Upper lobe of left lung (tissue), 6 donors: ENCODE measurements around the gene CPLX1. TPM values are rescaled to one million over a fixed set of nuclear protein-coding genes. Genes with fewer than 3 reads are reported as not detected.

Experiments used
- ATAC-seq, 2 donors: fragments of 200-7000 bp; cut with Tn5 transposase; one replicate each; pipeline ENCODE4 v1.9.1; 2022; ENCODE audit warnings: mild to moderate bottlenecking in 2 of 2, moderate library complexity in 2 of 2; ENCODE audit not compliant: low FRiP score in 2 of 2
- DNase-seq, 2 donors: peaks; one replicate each; pipeline ENCODE4 v3.0.0-alpha.2; 2019 to 2020
- H3K27ac ChIP-seq, 4 donors: fragments of 200-600 bp; sonication (generic); one replicate each; pipeline ENCODE4 v1.5.1; 2016 to 2019
- H3K27me3 ChIP-seq, 4 donors: fragments of 200-600 bp; sonication (generic); one replicate each; pipeline ENCODE4 v1.5.1; 2017 to 2019
- H3K36me3 ChIP-seq, 4 donors: fragments of 200-600 bp; sonication (generic); one replicate each; pipeline ENCODE4 v1.5.1; 2016 to 2019
- H3K4me1 ChIP-seq, 4 donors: fragments of 200-600 bp; sonication (generic); one replicate each; pipeline ENCODE4 v1.5.1; 2018 to 2019
- H3K4me3 ChIP-seq, 4 donors: fragments of 200-600 bp; sonication (generic); one replicate each; pipeline ENCODE4 v1.5.1; 2017 to 2019; ENCODE audit warnings: mild to moderate bottlenecking in 2 of 4, moderate library complexity in 1 of 4
- H3K9me3 ChIP-seq, 4 donors: fragments of 200-600 bp; sonication (generic); one replicate each; pipeline ENCODE4 v1.5.1; 2018 to 2019
- EP300 ChIP-seq, 4 donors: sonication (generic); formaldehyde crosslinking; IDR thresholded peaks; one replicate each; pipeline ENCODE4 v1.5.1; 2017; ENCODE audit warnings: antibody characterized with exemption in 4 of 4, control low read depth in 2 of 4
- POLR2A ChIP-seq, 4 donors: fragments of 450-650 bp; IDR thresholded peaks; one replicate each; pipeline ENCODE4 v1.5.1; 2016 to 2017; ENCODE audit warnings: antibody characterized with exemption in 4 of 4, mild to moderate bottlenecking in 2 of 4
- POLR2AphosphoS5 ChIP-seq, 2 donors: sonication (generic); formaldehyde crosslinking; IDR thresholded peaks; one replicate each; pipeline ENCODE4 v1.5.1; 2017; ENCODE audit warnings: antibody characterized with exemption in 2 of 2
- WGBS, 2 donors: methylation state at CpG; one replicate each; pipeline ENCODE4 v1.1.5; 2017 to 2018; 5-methylcytosine and 5-hydroxymethylcytosine counted together
- total RNA-seq, 6 donors: library from RNA; depleted of rRNA in 4 of 6; stranded (reverse); fragments of >200 nt in 4 of 6; gene quantifications; one replicate each; pipeline versions ENCODE4 v1.1.0 to v1.2.1, GENCODE V29; 2016 to 2021
- TF ChIP-seq, protein P1 (sequence below), 6 experiments: fragments of 450-650 bp in 4 of 6; fragments of 200-600 bp in 2 of 6; sonication (generic) in 2 of 6; IDR thresholded peaks; one replicate each; pipeline ENCODE4 v1.5.1; 2016 to 2019; ENCODE audit warnings: antibody characterized with exemption in 6 of 6
- donor health status: DM: no; HTN: no; CAD: no; lungs with moderate emphysema.
- donor health status: DM: no; HTN: yes; CAD: no; lungs with severe emphysema.

Gene CPLX1
- total RNA-seq, 6 donors from 2014 or later: 0.61 to 4.2 (median 1.8) TPM

DNA sequence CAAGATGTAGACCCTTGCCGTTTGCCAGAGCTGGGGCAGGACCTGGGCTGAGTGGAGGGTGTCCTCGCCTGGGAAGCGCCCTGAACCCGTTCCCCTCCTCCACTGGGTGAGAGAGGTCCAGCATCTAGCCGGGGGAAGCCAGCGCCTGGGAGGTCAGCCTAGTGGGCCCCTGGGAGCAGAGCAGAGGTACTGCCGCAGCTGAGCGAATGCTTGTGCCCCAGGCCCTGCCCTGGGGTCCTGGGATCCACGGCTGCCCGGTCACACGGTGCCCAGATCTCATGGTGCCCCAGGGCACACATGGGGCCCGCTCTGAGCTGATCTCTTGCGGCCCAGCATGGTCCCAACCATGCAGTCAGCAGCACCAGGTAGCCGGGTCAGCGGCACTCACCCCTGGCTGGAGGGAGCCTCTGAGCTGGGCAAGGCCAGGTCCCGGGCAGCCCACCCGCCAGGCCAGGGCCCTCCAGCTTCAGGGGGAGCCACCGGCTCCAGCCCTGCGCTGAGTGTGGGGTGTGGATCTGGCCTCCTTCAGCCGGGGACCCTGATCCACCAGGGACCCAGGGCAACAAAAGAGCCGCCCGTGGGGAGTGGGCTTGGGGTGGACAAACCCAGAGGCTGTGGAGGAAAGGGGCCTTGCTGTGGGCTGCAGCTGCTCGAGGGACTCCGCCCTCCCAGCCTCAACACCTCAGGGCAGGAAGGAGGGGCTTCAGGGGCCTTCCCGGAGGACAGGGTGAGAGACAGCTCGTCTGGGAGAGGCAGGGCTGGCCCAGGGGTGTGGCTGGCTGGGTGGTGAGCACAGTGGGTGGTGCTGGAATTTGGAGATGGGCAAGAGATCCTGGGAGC, 4.1 kb upstream of the CPLX1 start:
- Histone ChIP-seq H3K4me3 (no peak overlapping the region), H3K9me3 (peaks cover 0 to 13% (median 2%) of the 10 kb centered on the region in 4 donors), H3K4me1 (peaks cover 15 to 22% (median 16%) of the 10 kb centered on the region in 4 donors), H3K27ac (no peak overlapping the region), H3K36me3 (no peaks in the 10 kb centered on the region), H3K27me3 (peaks cover 0 to 53% (median 21%) of the 10 kb centered on the region in 4 donors)
- peak in 1 of 2 donors; percentile 72 for DNase-seq
- no peak for TF ChIP-seq EP300 (IDR thresholded peaks at IDR 0.05)
- no peak for TF ChIP-seq POLR2A (IDR thresholded peaks at IDR 0.05)
- no peak for TF ChIP-seq POLR2AphosphoS5 (IDR thresholded peaks at IDR 0.05)
- TF ChIP-seq, protein P1, sequence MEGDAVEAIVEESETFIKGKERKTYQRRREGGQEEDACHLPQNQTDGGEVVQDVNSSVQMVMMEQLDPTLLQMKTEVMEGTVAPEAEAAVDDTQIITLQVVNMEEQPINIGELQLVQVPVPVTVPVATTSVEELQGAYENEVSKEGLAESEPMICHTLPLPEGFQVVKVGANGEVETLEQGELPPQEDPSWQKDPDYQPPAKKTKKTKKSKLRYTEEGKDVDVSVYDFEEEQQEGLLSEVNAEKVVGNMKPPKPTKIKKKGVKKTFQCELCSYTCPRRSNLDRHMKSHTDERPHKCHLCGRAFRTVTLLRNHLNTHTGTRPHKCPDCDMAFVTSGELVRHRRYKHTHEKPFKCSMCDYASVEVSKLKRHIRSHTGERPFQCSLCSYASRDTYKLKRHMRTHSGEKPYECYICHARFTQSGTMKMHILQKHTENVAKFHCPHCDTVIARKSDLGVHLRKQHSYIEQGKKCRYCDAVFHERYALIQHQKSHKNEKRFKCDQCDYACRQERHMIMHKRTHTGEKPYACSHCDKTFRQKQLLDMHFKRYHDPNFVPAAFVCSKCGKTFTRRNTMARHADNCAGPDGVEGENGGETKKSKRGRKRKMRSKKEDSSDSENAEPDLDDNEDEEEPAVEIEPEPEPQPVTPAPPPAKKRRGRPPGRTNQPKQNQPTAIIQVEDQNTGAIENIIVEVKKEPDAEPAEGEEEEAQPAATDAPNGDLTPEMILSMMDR (IDR thresholded peaks at IDR 0.05): no peak
- ATAC-seq: no peak
- WGBS, 2 donors: 63 to 74% methylated on average over 10 to 26 of the region's 26 CpGs

DNA sequence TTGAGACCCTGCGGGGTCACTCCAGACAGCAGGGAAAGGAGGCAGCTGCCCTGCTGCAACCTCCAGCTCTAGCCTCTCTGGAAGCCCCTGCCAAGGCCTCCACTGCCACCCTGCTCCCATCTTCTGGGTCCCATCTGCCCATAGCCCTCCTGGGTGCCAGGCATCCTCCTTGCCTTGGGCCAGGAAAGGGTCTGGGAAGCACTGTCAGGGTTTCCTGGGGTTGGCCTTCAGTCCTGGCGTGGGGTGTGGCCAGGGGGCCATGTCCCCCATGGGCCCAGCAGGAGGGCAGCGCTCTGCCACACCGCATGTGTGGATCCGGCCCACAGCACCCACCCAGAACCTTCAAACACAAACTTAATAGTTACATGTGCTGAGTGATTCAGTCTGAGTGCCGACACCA, 3.4 kb upstream of the CPLX1 start:
- peaks cover 15 to 27% (median 18%) of the 10 kb centered on the region in 4 donors for H3K4me1 ChIP-seq
- H3K4me3 ChIP-seq: no peak overlapping the region
- ATAC-seq (no peak), DNase-seq (no peak)
- H3K27me3 ChIP-seq: peaks cover 0 to 60% (median 26%) of the 10 kb centered on the region in 4 donors
- no peak overlapping the region for H3K27ac ChIP-seq
- no peak for TF ChIP-seq EP300 (IDR thresholded peaks at IDR 0.05)
- TF ChIP-seq POLR2A (IDR thresholded peaks at IDR 0.05): no peak
- no peak for TF ChIP-seq POLR2AphosphoS5 (IDR thresholded peaks at IDR 0.05)
- TF ChIP-seq, protein P1 (IDR thresholded peaks at IDR 0.05): no peak
- no peaks in the 10 kb centered on the region for H3K36me3 ChIP-seq
- WGBS, 2 donors: 80 to 85% methylated on average over 1 to 6 of the region's 6 CpGs
- H3K9me3 ChIP-seq: peaks cover 0 to 13% (median 2%) of the 10 kb centered on the region in 4 donors

DNA sequence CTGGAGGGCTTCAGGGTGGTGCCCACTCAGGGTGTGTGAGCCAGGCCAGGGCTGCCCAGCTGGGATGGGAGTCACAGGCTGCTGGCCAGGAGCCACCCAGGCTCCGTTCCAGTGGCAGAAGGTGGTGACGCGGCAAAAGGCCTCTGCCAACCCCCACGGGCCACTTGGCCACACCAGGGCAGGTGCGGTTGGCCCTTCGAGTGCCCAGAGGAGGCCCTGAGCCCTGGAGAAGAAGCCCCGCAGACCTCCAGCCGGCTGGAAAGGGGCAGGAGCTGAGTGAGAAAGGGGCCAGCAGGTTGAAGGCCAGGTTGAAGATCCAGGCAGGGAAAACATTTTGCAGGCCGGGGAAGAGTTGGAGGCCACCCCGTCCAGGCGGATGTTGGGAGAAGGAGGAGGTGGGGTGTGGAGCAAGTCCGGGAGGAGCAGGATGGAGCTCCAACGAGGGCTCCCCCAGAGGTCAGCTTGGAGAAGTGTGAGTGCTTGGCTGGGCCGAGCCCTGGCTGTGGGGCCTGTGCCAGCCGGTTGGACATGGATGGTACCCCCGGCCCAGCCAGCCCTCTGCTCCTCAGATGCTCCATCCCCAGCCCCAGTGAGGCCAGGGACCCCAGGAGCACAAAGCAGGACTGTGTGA, 2.8 kb upstream of the CPLX1 start:
- Histone ChIP-seq H3K4me1 (peaks cover 15 to 27% (median 18%) of the 10 kb centered on the region in 4 donors), H3K27me3 (peaks cover 0 to 65% (median 29%) of the 10 kb centered on the region in 4 donors), H3K27ac (no peak overlapping the region), H3K4me3 (no peak overlapping the region), H3K36me3 (no peaks in the 10 kb centered on the region), H3K9me3 (peaks cover 0 to 13% (median 2%) of the 10 kb centered on the region in 4 donors)
- TF ChIP-seq POLR2AphosphoS5 (IDR thresholded peaks at IDR 0.05): no peak
- ATAC-seq (no peak), DNase-seq (peak in 1 of 2 donors; percentile 70)
- 48 to 54% methylated on average over 7 to 14 of the region's 16 CpGs for WGBS, 2 donors

DNA sequence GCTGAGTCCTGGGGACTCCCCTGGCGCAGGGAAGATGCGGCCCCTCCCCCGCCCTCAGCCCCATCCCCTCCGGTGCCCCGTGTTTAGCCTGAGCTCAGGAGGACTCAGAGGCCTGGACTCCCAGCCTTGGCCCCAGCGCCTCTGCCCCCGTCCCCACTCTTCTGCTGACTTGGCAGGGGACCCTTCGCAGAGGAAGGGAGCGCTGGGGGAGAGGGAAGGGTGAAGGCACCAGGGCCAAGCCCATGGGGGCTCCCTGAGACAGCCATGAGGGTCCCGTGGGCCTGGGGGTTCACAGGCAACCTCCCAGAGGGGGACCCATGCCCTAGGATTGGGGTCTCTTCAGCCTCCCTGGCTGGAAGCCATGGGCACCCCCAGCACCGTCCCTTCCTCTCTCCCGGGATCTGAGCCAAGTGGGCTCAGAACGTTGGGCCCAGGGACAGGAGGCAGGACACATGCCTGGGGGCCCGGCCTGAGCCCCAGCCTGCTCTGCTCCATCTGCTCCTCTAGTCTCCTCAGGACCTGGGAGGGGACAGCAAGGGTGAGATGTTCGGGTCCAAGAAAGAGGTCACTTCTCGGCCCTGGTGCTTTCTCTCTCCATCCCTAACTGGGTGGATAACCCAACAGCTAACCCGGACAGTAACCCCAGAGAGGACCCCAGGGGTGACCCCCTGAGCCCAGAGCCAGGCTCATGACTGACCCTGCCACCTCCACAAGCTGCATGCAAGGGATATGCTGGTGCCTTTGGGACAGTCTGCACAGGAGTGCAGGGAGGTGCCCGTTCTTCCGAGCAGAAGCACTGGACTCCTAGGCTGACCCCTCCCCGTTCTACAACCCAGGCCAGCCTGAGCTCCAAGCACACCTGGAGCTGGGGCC, 1.5 kb upstream of the CPLX1 start:
- Histone ChIP-seq H3K4me3 (no peak overlapping the region), H3K27me3 (peaks cover 0 to 72% (median 30%) of the 10 kb centered on the region in 4 donors), H3K4me1 (peaks cover 15 to 27% (median 18%) of the 10 kb centered on the region in 4 donors), H3K27ac (no peak overlapping the region), H3K36me3 (no peaks in the 10 kb centered on the region), H3K9me3 (peaks cover 0 to 13% (median 2%) of the 10 kb centered on the region in 4 donors)
- WGBS, 2 donors: 24 to 41% methylated on average over 13 to 15 of the region's 20 CpGs
- ATAC-seq: no peak
- TF ChIP-seq, protein P1 (IDR thresholded peaks at IDR 0.05): no peak
- TF ChIP-seq EP300 (IDR thresholded peaks at IDR 0.05) (no peak), POLR2AphosphoS5 (IDR thresholded peaks at IDR 0.05) (no peak), POLR2A (IDR thresholded peaks at IDR 0.05) (no peak)
- DNase-seq: peak in 1 of 2 donors; percentile 62
